Motor neuron (in vitro differentiated cells): ENCODE measurements around the gene PRDM11. TPM values are rescaled to one million over a fixed set of nuclear protein-coding genes. Genes with fewer than 3 reads are reported as not detected.

ENCODE experiments used
- ATAC-seq, 8 experiments: fragments of 200-7000 bp; cut with Tn5 transposase; replicated peaks in 6 of 8; 2 replicates each; pipeline ENCODE4 v1.8.0; 2021; ENCODE audit warnings: mild to moderate bottlenecking in 8 of 8, moderate library complexity in 8 of 8
- H3K27ac ChIP-seq, 2 donors: fragments of 250-450 bp; sonication (Bioruptor Pico); 2 replicates each; pipeline ENCODE4 v1.9.0; 2021; ENCODE audit warnings: antibody characterized with exemption in 2 of 2, mild to moderate bottlenecking in 2 of 2, moderate library complexity in 1 of 2
- H3K4me1 ChIP-seq, 2 donors: fragments of 250-450 bp; sonication (Bioruptor Pico); replicated peaks in 1 of 2; 2 replicates each; pipeline ENCODE4 v1.6.1; 2021; ENCODE audit warnings: antibody characterized with exemption in 2 of 2, mild to moderate bottlenecking in 2 of 2, moderate library complexity in 1 of 2
- H3K4me3 ChIP-seq, 5 donors: fragments of 250-450 bp; sonication (Bioruptor Pico); 2 replicates each; pipeline ENCODE4 v1.9.0; 2021; ENCODE audit warnings: antibody characterized with exemption in 5 of 5, mild to moderate bottlenecking in 5 of 5, moderate library complexity in 4 of 5
- WGBS, 10 experiments: fragments of 450-650 bp; shearing (Covaris generic); methylation state at CpG; one replicate each; pipeline ENCODE4 v1.0.0; 2022; 5-methylcytosine and 5-hydroxymethylcytosine counted together
- in situ Hi-C, 9 experiments: fragments of 400-800 bp; cut with MboI; loops; one replicate each; pipeline ENCODE4 v1.15.0; 2021; ENCODE audit warnings: low sequenced_read_pairs in 9 of 9, low pct_unique_long_range_greater_than_20kb in 2 of 9; ENCODE audit not compliant: unreplicated experiment in 9 of 9
- total RNA-seq, 8 experiments: library from RNA; unstranded; fragments of 300-600 nt; gene quantifications; 2 replicates each; pipeline versions ENCODE4 v1.2.3 to v1.2.4, GENCODE V29; 2022

The PRDM11 gene
- total RNA-seq: 1 to 10 TPM; 2.4 to 9.9 (median 5.3) TPM

GRCh38 chr11:45146072-45147016 lies at the start of gene PRDM11:
Gene PRDM11 (plus strand): TSS chr11:45146639. CDS start chr11:45181767, 35,128 bp downstream.
- in situ Hi-C loops: no loop called here
- Histone ChIP-seq H3K4me3 (peak within 1 kb of the TSS; percentile 57 to 97 (median 76)), H3K27ac (peak within 1 kb of the TSS; percentile 78 to 87), H3K4me1 (peaks cover 6 to 7% of the 10 kb centered on the region in 2 donors)
- peak in 7 of 8 experiments; percentile 46 to 71 (median 61) for ATAC-seq
- 0 to 4% (median 1%) methylated on average over 2 to 33 of the region's 93 CpGs; no CpG with 5 or more reads in 2 of the 10 experiments for WGBS, 10 experiments

- peak; percentile 7 to 76 (median 68) for ATAC-seq
- Histone ChIP-seq H3K4me3 (no peak overlapping the region), H3K4me1 (peaks cover 10 to 24% of the 10 kb centered on the region in 2 donors), H3K27ac (no peak overlapping the region)
- 7 to 80% (median 36%) methylated on average over 1 to 6 of the region's 10 CpGs; no CpG with 5 or more reads in 2 of the 10 experiments for WGBS, 10 experiments
- in situ Hi-C loops: loop anchor here in 1 of 9 experiments (25.0 kb wide), 1 partner anchor 486 kb away; no protein-coding TSS in a partner anchor
Measured at GRCh38 chr11:45097721-45098493, 48.5 kb upstream of the PRDM11 start.

- Histone ChIP-seq H3K27ac (no peak overlapping the region), H3K4me1 (peaks cover 11 to 20% of the 10 kb centered on the region in 2 donors), H3K4me3 (no peak overlapping the region)
- ATAC-seq: no peak
- WGBS, 10 experiments: 20 to 62% methylated on average over 2 to 3 of the region's 6 CpGs; no CpG with 5 or more reads in 8 of the 10 experiments
- in situ Hi-C loops: loop anchor here in 1 of 9 experiments (25.0 kb wide), 1 partner anchor 487 kb away; no protein-coding TSS in a partner anchor
Measured at GRCh38 chr11:45098929-45099328, 47.5 kb upstream of the PRDM11 start.

- peak in 3 of 8 experiments; percentile 77 to 90 (median 81) for ATAC-seq
- peaks cover 9 to 19% of the 10 kb centered on the region in 2 donors for H3K4me1 ChIP-seq
- H3K27ac ChIP-seq: no peak overlapping the region
- 0 to 100% (median 31%) methylated on average over 1 to 2 of the region's 2 CpGs; no CpG with 5 or more reads in 4 of the 10 experiments for WGBS, 10 experiments
- no peak overlapping the region for H3K4me3 ChIP-seq
- in situ Hi-C loops: loop anchor here (5.0 to 25.0 kb wide), 4 partner anchors 163 to 194 kb away; partner anchors contain the start of gene SYT13 (in 5 of the 9)
Measured at GRCh38 chr11:45100339-45100738, 46.1 kb upstream of the PRDM11 start.

GRCh38 chr11:45102361-45102809 lies 44.1 kb upstream of the PRDM11 start:
- Histone ChIP-seq H3K4me3 (no peak overlapping the region), H3K27ac (no peak overlapping the region), H3K4me1 (peaks cover 6 to 16% of the 10 kb centered on the region in 2 donors)
- peak in 2 of 8 experiments; percentile 14 to 25 for ATAC-seq
- 14 to 60% methylated on average over 1 of the region's 8 CpGs; no CpG with 5 or more reads in 8 of the 10 experiments for WGBS, 10 experiments
- in situ Hi-C loops: loop anchor here (5.0 to 25.0 kb wide), 4 partner anchors 165 to 192 kb away; partner anchors contain the start of gene SYT13 (in 5 of the 9)

- Histone ChIP-seq H3K27ac (no peak overlapping the region), H3K4me3 (no peak overlapping the region), H3K4me1 (peaks cover 6 to 12% of the 10 kb centered on the region in 2 donors)
- in situ Hi-C loops: loop anchor here (5.0 to 25.0 kb wide), 4 partner anchors 166 to 192 kb away; partner anchors contain the start of gene SYT13 (in 5 of the 9)
- ATAC-seq: peak; percentile 11 to 55 (median 27)
- WGBS, 10 experiments: 0 to 15% (median 0%) methylated on average over 1 to 6 of the region's 8 CpGs; no CpG with 5 or more reads in 2 of the 10 experiments
Measured at GRCh38 chr11:45102810-45103621, 43.4 kb upstream of the PRDM11 start.

GRCh38 chr11:45104006-45104789 lies 42.2 kb upstream of the PRDM11 start:
- 64 to 83% (median 80%) methylated on average over 1 to 3 of the region's 6 CpGs; no CpG with 5 or more reads in 5 of the 10 experiments for WGBS, 10 experiments
- in situ Hi-C loops: loop anchor here (5.0 to 25.0 kb wide), 4 partner anchors 167 to 191 kb away; partner anchors contain the start of gene SYT13 (in 5 of the 9)
- no peak for ATAC-seq
- Histone ChIP-seq H3K27ac (no peak overlapping the region), H3K4me3 (no peak overlapping the region), H3K4me1 (peaks cover 6 to 11% of the 10 kb centered on the region in 2 donors)

- 0 to 90% (median 30%) methylated on average over 1 to 2 of the region's 4 CpGs; no CpG with 5 or more reads in 6 of the 10 experiments for WGBS, 10 experiments
- Histone ChIP-seq H3K4me3 (no peak overlapping the region), H3K4me1 (peaks cover 6 to 11% of the 10 kb centered on the region in 2 donors), H3K27ac (no peak overlapping the region)
- in situ Hi-C loops: loop anchor here (5.0 to 25.0 kb wide), 4 partner anchors 167 to 190 kb away; partner anchors contain the start of gene SYT13 (in 5 of the 9)
- ATAC-seq: no peak
Measured at GRCh38 chr11:45104790-45105084, 41.7 kb upstream of the PRDM11 start.

GRCh38 chr11:45105233-45105983 lies 41.0 kb upstream of the PRDM11 start:
- 33 to 100% (median 50%) methylated on average over 1 to 3 of the region's 7 CpGs; no CpG with 5 or more reads in 5 of the 10 experiments for WGBS, 10 experiments
- H3K4me1 ChIP-seq: peaks cover 6 to 11% of the 10 kb centered on the region in 2 donors
- in situ Hi-C loops: loop anchor here in 6 of 9 experiments (5.0 to 25.0 kb wide), 4 partner anchors 168 to 189 kb away; partner anchors contain the start of gene SYT13 (in 5 of the 6)
- no peak overlapping the region for H3K27ac ChIP-seq
- H3K4me3 ChIP-seq: no peak overlapping the region
- ATAC-seq: peak; percentile 72 to 99 (median 97)

GRCh38 chr11:45105984-45106375 lies 40.5 kb upstream of the PRDM11 start:
- in situ Hi-C loops: loop anchor here in 6 of 9 experiments (5.0 to 25.0 kb wide), 4 partner anchors 169 to 189 kb away; partner anchors contain the start of gene SYT13 (in 5 of the 6)
- H3K4me1 ChIP-seq: peaks cover 6 to 11% of the 10 kb centered on the region in 2 donors
- no peak for ATAC-seq
- 33 to 100% (median 68%) methylated on average over 1 to 3 of the region's 8 CpGs; no CpG with 5 or more reads in 5 of the 10 experiments for WGBS, 10 experiments
- no peak overlapping the region for H3K4me3 ChIP-seq
- H3K27ac ChIP-seq: no peak overlapping the region
